Panc1 (cell line): ENCODE measurements around the gene RPGRIP1. TPM values are rescaled to one million over a fixed set of nuclear protein-coding genes. Genes with fewer than 3 reads are reported as not detected.

Experiments used
- ATAC-seq: fragments of 200-7000 bp; cut with Tn5 transposase; 2 replicates; pipeline ENCODE4 v1.9.1; 2020; ENCODE audit warnings: mild to moderate bottlenecking, moderate library complexity
- BruUV-seq: library from RNA; stranded (reverse); fragments of 400-500 nt; replicated peaks from 2 replicates; lab custom pipeline; 2021; lab: Mats Ljungman, UMichigan
- CTCF ChIA-PET: fragments of 300-600 bp; sonication (Branson Sonifier 250); formaldehyde crosslinking; loops from one replicate; lab custom pipeline; 2022; ENCODE audit warnings: antibody characterized with exemption; lab: Charles Lee
- POLR2A ChIA-PET: fragments of 300-600 bp; sonication (Branson Sonifier 250); formaldehyde crosslinking; loops from one replicate; lab custom pipeline; 2022; ENCODE audit warnings: antibody characterized with exemption; lab: Charles Lee
- DNase-seq: peaks from one replicate; pipeline ENCODE4 v3.0.0-alpha.2; 2010; ENCODE audit warnings: low read depth, low spot score
- H3K27ac ChIP-seq: 2 replicates; pipeline ENCODE4 v1.5.1; 2011; ENCODE audit warnings: mild to moderate bottlenecking, low read length, inconsistent platforms
- H3K27me3 ChIP-seq: fragments of 200-500 bp; sonication (Bioruptor generic); 2 replicates; pipeline ENCODE4 v1.6.0; 2014; ENCODE audit warnings: low read length, inconsistent platforms; ENCODE audit not compliant: control insufficient read depth, insufficient read depth
- H3K36me3 ChIP-seq: fragments of 200-500 bp; sonication (Bioruptor generic); 2 replicates; pipeline ENCODE4 v1.5.1; 2014; ENCODE audit warnings: inconsistent platforms, mild to moderate bottlenecking, low read length, moderate library complexity; ENCODE audit not compliant: control insufficient read depth, insufficient read depth
- H3K4me1 ChIP-seq: 2 replicates; pipeline ENCODE4 v1.5.1; 2011; ENCODE audit warnings: inconsistent platforms, mild to moderate bottlenecking, low read length, moderate library complexity; ENCODE audit not compliant: control insufficient read depth, insufficient read depth
- H3K4me3 ChIP-seq, 2 experiments: 2 replicates each; pipeline ENCODE4 v1.5.1; 2011 to 2012; ENCODE audit warnings: low read depth in 2 of 2, low read length in 2 of 2, mild to moderate bottlenecking in 2 of 2, inconsistent platforms in 1 of 2, moderate library complexity in 1 of 2
- H3K9me3 ChIP-seq: fragments of 200-500 bp; sonication (Bioruptor generic); 2 replicates; pipeline ENCODE4 v1.5.1; 2014; ENCODE audit warnings: low read depth, mild to moderate bottlenecking, inconsistent platforms, low read length, moderate library complexity; ENCODE audit not compliant: control insufficient read depth, insufficient read depth
- CTCF ChIP-seq: fragments of 450-650 bp; IDR thresholded peaks from 2 replicates; pipeline ENCODE4 v1.5.1; 2017; ENCODE audit warnings: mild to moderate bottlenecking
- POLR2AphosphoS5 ChIP-seq: IDR thresholded peaks from 2 replicates; pipeline ENCODE4 v1.6.1; 2012; ENCODE audit warnings: mild to moderate bottlenecking, low read depth, low read length, moderate library complexity
- REST ChIP-seq, 2 experiments: IDR thresholded peaks; 2 replicates each; pipeline ENCODE4 v1.6.1; 2011 to 2012; ENCODE audit warnings: low read depth in 2 of 2, control low read depth in 1 of 2, low read length in 1 of 2, mild to moderate bottlenecking in 1 of 2, moderate library complexity in 1 of 2; ENCODE audit not compliant: insufficient read depth in 1 of 2
- SIN3A ChIP-seq: IDR thresholded peaks from 2 replicates; pipeline ENCODE4 v1.6.1; 2012; ENCODE audit warnings: low read depth, mild to moderate bottlenecking, low read length, moderate library complexity, borderline replicate concordance; ENCODE audit not compliant: insufficient read depth
- TCF7L2 ChIP-seq: IDR thresholded peaks from 2 replicates; pipeline ENCODE4 v1.6.1; 2011; ENCODE audit warnings: mild to moderate bottlenecking, low read depth, low read length, inconsistent platforms
- in situ Hi-C: cut with HindIII; loops from 2 replicates; pipeline ENCODE4 v1.10.0; 2016; ENCODE audit warnings: low sequenced_read_pairs, low pct_unique_long_range_greater_than_20kb
- intact Hi-C: fragments of 100-400 bp; cut with micrococcal nuclease; formaldehyde crosslinking; loops from one replicate; pipeline ENCODE4 v1.10.0; 2022; ENCODE audit not compliant: unreplicated experiment
- total RNA-seq: library from RNA; stranded (reverse); gene quantifications from one replicate; pipeline ENCODE4 v1.2.1, GENCODE V29; 2021; ENCODE audit not compliant: unreplicated experiment

Gene RPGRIP1
- total RNA-seq, 1 experiment from 2014 or later: 0.28 TPM

GRCh38 chr14:21267886-21268616 lies 11.8 kb upstream of the RPGRIP1 start:
- ChIA-PET POLR2A (interaction anchor here (0.7 to 0.9 kb wide), 3 partner anchors 15 to 208 kb away, joined by 3 to 4 read pairs (median 3); no protein-coding TSS in a partner anchor), CTCF (no interaction called here)
- ATAC-seq (no peak), DNase-seq (no peak)
- H3K36me3 ChIP-seq: peaks cover 40% of the 10 kb centered on the region
- no TSS peak for BruUV-seq
- H3K4me1 ChIP-seq: peaks cover 28% of the 10 kb centered on the region
- peak overlapping the region; percentile 94 for H3K27ac ChIP-seq
- intact Hi-C loops (no loop called here), in situ Hi-C loops (no loop called here)
- H3K27me3 ChIP-seq: no peaks in the 10 kb centered on the region
- H3K9me3 ChIP-seq: no peaks in the 10 kb centered on the region
- H3K4me3 ChIP-seq: peak overlapping the region; percentile 70 to 86
- no peak for TF ChIP-seq TCF7L2
- TF ChIP-seq REST (IDR thresholded peaks at IDR 0.05; ENCODE audit: insufficient read depth in 1 of 2, low read depth in 2 of 2, low read length in 1 of 2): no peak
- TF ChIP-seq POLR2AphosphoS5: no peak
- no peak for TF ChIP-seq CTCF
- TF ChIP-seq SIN3A: no peak

GRCh38 chr14:21268617-21269251 lies 11.1 kb upstream of the RPGRIP1 start:
- TF ChIP-seq REST (IDR thresholded peaks at IDR 0.05; ENCODE audit: insufficient read depth in 1 of 2, low read depth in 2 of 2, low read length in 1 of 2) (no peak), SIN3A (no peak), POLR2AphosphoS5 (no peak), CTCF (no peak), TCF7L2 (no peak)
- ChIA-PET POLR2A (interaction anchor here (0.7 to 0.9 kb wide), 2 partner anchors 14 to 65 kb away, joined by 3 to 4 read pairs; no protein-coding TSS in a partner anchor), CTCF (no interaction called here)
- peaks cover 34% of the 10 kb centered on the region for H3K36me3 ChIP-seq
- H3K27me3 ChIP-seq: no peaks in the 10 kb centered on the region
- ATAC-seq (peak; percentile 37), DNase-seq (no peak)
- H3K9me3 ChIP-seq: no peaks in the 10 kb centered on the region
- peaks cover 22% of the 10 kb centered on the region for H3K4me1 ChIP-seq
- no TSS peak for BruUV-seq
- in situ Hi-C loops: no loop called here
- peak overlapping the region; percentile 70 to 86 for H3K4me3 ChIP-seq
- H3K27ac ChIP-seq: peak overlapping the region; percentile 94
- intact Hi-C loops: loop anchor here (1.0 kb wide), 1 partner anchor 75 kb away; no protein-coding TSS in a partner anchor
